HCT116 (cell line): ENCODE measurements around the gene OR11A1. TPM values are rescaled to one million over a fixed set of nuclear protein-coding genes. Genes with fewer than 3 reads are reported as not detected.

Source experiments
- ATAC-seq: fragments of 200-7000 bp; cut with Tn5 transposase; 2 replicates; pipeline ENCODE4 v1.9.1; 2020; ENCODE audit warnings: mild to moderate bottlenecking, moderate library complexity
- BruUV-seq: library from RNA; stranded (reverse); fragments of 400-500 nt; replicated peaks from 2 replicates; lab custom pipeline; 2021; lab: Mats Ljungman, UMichigan
- CTCF ChIA-PET: fragments of 300-600 bp; sonication (Branson Sonifier 250); formaldehyde crosslinking; loops from one replicate; lab custom pipeline; 2021; ENCODE audit warnings: antibody characterized with exemption; lab: Charles Lee
- POLR2A ChIA-PET: fragments of 300-600, 350-600 bp; sonication (Branson Sonifier 250); formaldehyde crosslinking; loops from one replicate; lab custom pipeline; 2021; ENCODE audit warnings: antibody characterized with exemption; lab: Charles Lee
- RAD21 ChIA-PET, 2 experiments: fragments of 300-600 bp; sonication (Branson Sonifier 250); formaldehyde crosslinking; loops; one replicate each; lab custom pipeline; 2023; ENCODE audit warnings: low total read pairs in 2 of 2; ENCODE audit not compliant: uncharacterized antibody in 2 of 2, unreplicated experiment in 2 of 2, low non-redundant PET in 1 of 2; lab: Charles Lee
- DNase-seq: peaks from one replicate; pipeline ENCODE4 v3.0.0-alpha.2; 2010; ENCODE audit warnings: low read depth, low spot score
- H2AFZ ChIP-seq: fragments of 200-600 bp; shearing (Covaris generic), sonication (generic); 2 replicates; pipeline ENCODE4 v1.6.1; 2017; ENCODE audit warnings: low read depth, mixed run types, mixed read lengths, antibody characterized with exemption, low read length; ENCODE audit not compliant: poor library complexity, severe bottlenecking
- H3K27ac ChIP-seq: 2 replicates; pipeline ENCODE4 v1.5.1; 2012; ENCODE audit warnings: low read depth, low read length
- H3K27me3 ChIP-seq: fragments of 200-600 bp; sonication (generic); 2 replicates; pipeline ENCODE4 v1.6.1; 2016; ENCODE audit warnings: mixed run types, low read length, mixed read lengths; ENCODE audit not compliant: insufficient read depth
- H3K36me3 ChIP-seq, 2 experiments: fragments of 200-500 bp in 1 of 2; fragments of 200-600 bp in 1 of 2; sonication (Bioruptor generic) in 1 of 2; sonication (generic) in 1 of 2; 2 replicates each; pipeline versions ENCODE4 v1.5.1 to v1.6.1; 2014 to 2016; ENCODE audit warnings: low read length in 2 of 2, inconsistent platforms in 1 of 2, mixed read lengths in 1 of 2, mixed run types in 1 of 2; ENCODE audit not compliant: insufficient read depth in 2 of 2, control insufficient read depth in 1 of 2
- H3K4me1 ChIP-seq, 2 experiments: fragments of 200-600 bp in 1 of 2; sonication (generic) in 1 of 2; 2 replicates each; pipeline versions ENCODE4 v1.5.1 to v1.6.1; 2012 to 2017; ENCODE audit warnings: low read length in 2 of 2, inconsistent platforms in 1 of 2, mild to moderate bottlenecking in 1 of 2, mixed read lengths in 1 of 2, mixed run types in 1 of 2, moderate library complexity in 1 of 2; ENCODE audit not compliant: insufficient read depth in 2 of 2, control insufficient read depth in 1 of 2
- H3K4me2 ChIP-seq: fragments of 200-600 bp; sonication (generic); 2 replicates; pipeline ENCODE4 v1.6.1; 2017; ENCODE audit warnings: mixed run types, low read length, mixed read lengths
- H3K4me3 ChIP-seq, 2 experiments: fragments of 200-600 bp in 1 of 2; sonication (generic) in 1 of 2; replicated peaks in 1 of 2; 2 replicates each; pipeline ENCODE4 v1.5.1; 2011 to 2016; ENCODE audit warnings: low read length in 2 of 2, control low read depth in 1 of 2, low read depth in 1 of 2, mild to moderate bottlenecking in 1 of 2, mixed read lengths in 1 of 2, mixed run types in 1 of 2
- H3K79me2 ChIP-seq: fragments of 200-600 bp; sonication (generic); 2 replicates; pipeline ENCODE4 v1.6.1; 2017; ENCODE audit warnings: mild to moderate bottlenecking, mixed run types, low read length, moderate library complexity, mixed read lengths; ENCODE audit not compliant: insufficient read depth
- H3K9ac ChIP-seq: fragments of 200-600 bp; sonication (generic); 2 replicates; pipeline ENCODE4 v1.6.1; 2016; ENCODE audit warnings: low read length, mixed read lengths
- H3K9me2 ChIP-seq: fragments of 200-600 bp; sonication (generic), shearing (Covaris generic); 2 replicates; pipeline ENCODE4 v1.6.1; 2017; ENCODE audit warnings: mixed run types, mild to moderate bottlenecking, moderate library complexity; ENCODE audit not compliant: insufficient read depth
- H3K9me3 ChIP-seq, 2 experiments: fragments of 200-500 bp in 1 of 2; fragments of 200-600 bp in 1 of 2; sonication (Bioruptor generic) in 1 of 2; sonication (generic) in 1 of 2; 2 replicates each; pipeline ENCODE4 v1.6.1; 2014 to 2017; ENCODE audit warnings: low read length in 2 of 2, mixed read lengths in 2 of 2, inconsistent platforms in 1 of 2, low read depth in 1 of 2, mild to moderate bottlenecking in 1 of 2, mixed run types in 1 of 2, moderate library complexity in 1 of 2; ENCODE audit not compliant: control insufficient read depth in 1 of 2, insufficient read depth in 1 of 2
- H4K20me1 ChIP-seq: fragments of 200-600 bp; sonication (generic), shearing (Covaris generic); 2 replicates; pipeline ENCODE4 v1.6.1; 2017; ENCODE audit warnings: mixed run types, mild to moderate bottlenecking, moderate library complexity; ENCODE audit not compliant: insufficient read depth
- CBX3 ChIP-seq: IDR thresholded peaks from 2 replicates; pipeline ENCODE4 v1.6.1; 2012; ENCODE audit warnings: low read depth
- CEBPB ChIP-seq: IDR thresholded peaks from 2 replicates; pipeline ENCODE4 v1.6.1; 2012; ENCODE audit warnings: low read depth
- EGR1 ChIP-seq: IDR thresholded peaks from 2 replicates; pipeline ENCODE4 v1.6.1; 2012; ENCODE audit warnings: low read depth
- ELF1 ChIP-seq: IDR thresholded peaks from 2 replicates; pipeline ENCODE4 v1.6.1; 2012; ENCODE audit warnings: low read depth, borderline replicate concordance
- EZH2 ChIP-seq: fragments of 200-600 bp; sonication (generic); IDR thresholded peaks from 2 replicates; pipeline ENCODE4 v1.6.1; 2017; ENCODE audit warnings: antibody characterized with exemption, mixed run types
- FOSL1 ChIP-seq: IDR thresholded peaks from 2 replicates; pipeline ENCODE4 v1.6.1; 2012; ENCODE audit warnings: low read depth
- POLR2A ChIP-seq: IDR thresholded peaks from 2 replicates; pipeline ENCODE4 v1.7.0; 2011; ENCODE audit warnings: borderline replicate concordance; ENCODE audit not compliant: insufficient read depth, insufficient read length; ENCODE audit errors: extremely low read depth
- RAD21 ChIP-seq: IDR thresholded peaks from 2 replicates; pipeline ENCODE4 v1.6.1; 2012; ENCODE audit warnings: low read depth, mild to moderate bottlenecking
- SIN3A ChIP-seq: IDR thresholded peaks from 2 replicates; pipeline ENCODE4 v1.6.1; 2012; ENCODE audit warnings: low read depth
- TCF7L2 ChIP-seq: IDR thresholded peaks from 2 replicates; pipeline ENCODE4 v1.7.0; 2011; ENCODE audit warnings: borderline replicate concordance, inconsistent platforms; ENCODE audit not compliant: insufficient read depth, insufficient read length; ENCODE audit errors: extremely low read depth
- YY1 ChIP-seq: IDR thresholded peaks from 2 replicates; pipeline ENCODE4 v1.6.1; 2011; ENCODE audit warnings: low read length, low read depth, moderate library complexity, mild to moderate bottlenecking; ENCODE audit not compliant: insufficient replicate concordance; ENCODE audit errors: extremely low read depth
- ZBTB33 ChIP-seq: IDR thresholded peaks from 2 replicates; pipeline ENCODE4 v1.6.1; 2011; ENCODE audit warnings: mild to moderate bottlenecking, low read length, moderate library complexity; ENCODE audit not compliant: insufficient replicate concordance; ENCODE audit errors: extremely low read depth
- ZFX ChIP-seq: fragments of 450-650 bp; IDR thresholded peaks from 2 replicates; pipeline ENCODE4 v1.6.1; 2017
- ZNF274 ChIP-seq: fragments of 200-500 bp; sonication (Bioruptor generic); IDR thresholded peaks from 2 replicates; pipeline ENCODE4 v1.6.1; 2014; ENCODE audit warnings: mild to moderate bottlenecking, low read depth, low read length, inconsistent platforms
- intact Hi-C: fragments of 100-400 bp; cut with micrococcal nuclease; formaldehyde crosslinking; loops from 2 replicates; pipeline ENCODE4 v1.10.0; 2022
- total RNA-seq: library from RNA; stranded (reverse); gene quantifications from one replicate; pipeline ENCODE4 v1.2.1, GENCODE V29; 2021; ENCODE audit not compliant: unreplicated experiment

Gene OR11A1
- total RNA-seq, 1 experiment from 2014 or later = not detected

GRCh38 chr6:29483735-29484134 lies 26.9 kb upstream of the OR11A1 start:
- no peaks in the 10 kb centered on the region for H3K27me3 ChIP-seq
- no peaks in the 10 kb centered on the region for H3K79me2 ChIP-seq
- ATAC-seq (no peak), DNase-seq (no peak)
- H3K27ac ChIP-seq = no peak overlapping the region
- CTCF ChIA-PET = no interaction called here
- intact Hi-C loops = no loop called here
- TF ChIP-seq POLR2A = no peak
- no peak for TF ChIP-seq RAD21
- no peak for TF ChIP-seq FOSL1
- TF ChIP-seq ZBTB33 = no peak
- no peak for TF ChIP-seq ZNF274
- no peak for TF ChIP-seq CBX3
- no peak for TF ChIP-seq YY1
- no peak for TF ChIP-seq TCF7L2
- TF ChIP-seq EZH2 = no peak
- no peak for TF ChIP-seq SIN3A
- no peak for TF ChIP-seq CEBPB
- no peak for TF ChIP-seq EGR1
- TF ChIP-seq ELF1 = no peak
- TF ChIP-seq ZFX = no peak
- no peaks in the 10 kb centered on the region for H4K20me1 ChIP-seq
- H3K9me3 ChIP-seq = no peaks in the 10 kb centered on the region
- BruUV-seq = no TSS peak
- POLR2A ChIA-PET = no interaction called here
- H3K4me2 ChIP-seq = no peak overlapping the region
- no peak overlapping the region for H3K4me3 ChIP-seq
- H3K9me2 ChIP-seq = no peaks in the 10 kb centered on the region
- H3K9ac ChIP-seq = no peak overlapping the region
- no peaks in the 10 kb centered on the region for H3K4me1 ChIP-seq
- no peak overlapping the region for H2AFZ ChIP-seq
- no peaks in the 10 kb centered on the region for H3K36me3 ChIP-seq
- RAD21 ChIA-PET = no interaction called here
